ENCODE measurements around the gene PRKCD. TPM values are rescaled to one million over a fixed set of nuclear protein-coding genes. Genes with fewer than 3 reads are reported as not detected.

PRKCD gene
- total RNA-seq, 1 donor from 2014 or later: 24.0 TPM

- Mint-ChIP-seq H3K4me3 (no peak overlapping the region), H3K9me3 (no peaks in the 10 kb centered on the region), H3K27me3 (no peaks in the 10 kb centered on the region), H3K36me3 (peaks cover 15% of the 10 kb centered on the region), H3K4me1 (ENCODE audit: unreplicated experiment) (peaks cover 20% of the 10 kb centered on the region), H3K27ac (no peak overlapping the region)
- no peak for TF ChIP-seq CTCF (conservative IDR thresholded peaks at IDR 0.05)
- no peak for DNase-seq (ENCODE audit: extremely low spot score, unreplicated experiment)
Measured at GRCh38 chr3:53126601-53127000, 34.4 kb upstream of the PRKCD start.

- H3K9me3 Mint-ChIP-seq: no peaks in the 10 kb centered on the region
- H3K36me3 Mint-ChIP-seq: peaks cover 5% of the 10 kb centered on the region
- peak overlapping the region; percentile 93 for H3K4me3 Mint-ChIP-seq
- TF ChIP-seq CTCF (conservative IDR thresholded peaks at IDR 0.05): no peak
- H3K27ac Mint-ChIP-seq: peak overlapping the region; percentile 95
- DNase-seq (ENCODE audit: extremely low spot score, unreplicated experiment): no peak
- peaks cover 20% of the 10 kb centered on the region for H3K4me1 Mint-ChIP-seq (ENCODE audit: unreplicated experiment)
- H3K27me3 Mint-ChIP-seq: no peaks in the 10 kb centered on the region
Measured at GRCh38 chr3:53129344-53129743, 31.7 kb upstream of the PRKCD start.

- Mint-ChIP-seq H3K4me3 (peak within 1 kb of the TSS; percentile 93), H3K9me3 (no peaks in the 10 kb centered on the region), H3K36me3 (no peaks in the 10 kb centered on the region), H3K27ac (peak within 1 kb of the TSS; percentile 95), H3K27me3 (no peaks in the 10 kb centered on the region), H3K4me1 (ENCODE audit: unreplicated experiment) (peaks cover 20% of the 10 kb centered on the region)
- DNase-seq (ENCODE audit: extremely low spot score, unreplicated experiment): peak; percentile 94
- TF ChIP-seq CTCF (conservative IDR thresholded peaks at IDR 0.05): peak; percentile 39
Measured at GRCh38 chr3:53130179-53131061, 30.6 kb upstream of the PRKCD start, which contains the start of gene RFT1. TSS of gene RFT1 (minus strand) at chr3:53130435. CDS start at chr3:53130400, 35 bp downstream.

- Mint-ChIP-seq H3K4me3 (peak overlapping the region; percentile 93), H3K27ac (peak overlapping the region; percentile 95), H3K9me3 (no peaks in the 10 kb centered on the region), H3K4me1 (ENCODE audit: unreplicated experiment) (peaks cover 22% of the 10 kb centered on the region), H3K27me3 (no peaks in the 10 kb centered on the region), H3K36me3 (no peaks in the 10 kb centered on the region)
- TF ChIP-seq CTCF (conservative IDR thresholded peaks at IDR 0.05): no peak
- DNase-seq (ENCODE audit: extremely low spot score, unreplicated experiment): no peak
Measured at GRCh38 chr3:53131096-53131495, 29.9 kb upstream of the PRKCD start.

GRCh38 chr3:53132347-53132746 is 28.7 kb upstream of the PRKCD start:
- no peak for DNase-seq (ENCODE audit: extremely low spot score, unreplicated experiment)
- peaks cover 25% of the 10 kb centered on the region for H3K4me1 Mint-ChIP-seq (ENCODE audit: unreplicated experiment)
- no peaks in the 10 kb centered on the region for H3K27me3 Mint-ChIP-seq

More at GRCh38 chr3:53132347-53132746, 28.7 kb upstream of the PRKCD start:
- no peak for TF ChIP-seq CTCF (conservative IDR thresholded peaks at IDR 0.05)
- Mint-ChIP-seq H3K9me3 (no peaks in the 10 kb centered on the region), H3K36me3 (no peaks in the 10 kb centered on the region), H3K27ac (peak overlapping the region; percentile 95), H3K4me3 (peak overlapping the region; percentile 51)

All from type B pancreatic cell (in vitro differentiated cells).